ENCODE data around the gene TGFB1. TPM values are rescaled to one million over a fixed set of nuclear protein-coding genes. Genes with fewer than 3 reads are reported as not detected.
A peak's percentile ranks its signal among the peaks of the same experiment; 100 is the strongest.
"Not testable (repeated sequence)": the region's sequence is repeated elsewhere in the genome, so short reads cannot be mapped to it uniquely, and the experiment has no call there.

The TGFB1 gene
- total and polyA plus RNA-seq, 9 donors: 4.0 to 25.4 (median 20.7) TPM

DNA sequence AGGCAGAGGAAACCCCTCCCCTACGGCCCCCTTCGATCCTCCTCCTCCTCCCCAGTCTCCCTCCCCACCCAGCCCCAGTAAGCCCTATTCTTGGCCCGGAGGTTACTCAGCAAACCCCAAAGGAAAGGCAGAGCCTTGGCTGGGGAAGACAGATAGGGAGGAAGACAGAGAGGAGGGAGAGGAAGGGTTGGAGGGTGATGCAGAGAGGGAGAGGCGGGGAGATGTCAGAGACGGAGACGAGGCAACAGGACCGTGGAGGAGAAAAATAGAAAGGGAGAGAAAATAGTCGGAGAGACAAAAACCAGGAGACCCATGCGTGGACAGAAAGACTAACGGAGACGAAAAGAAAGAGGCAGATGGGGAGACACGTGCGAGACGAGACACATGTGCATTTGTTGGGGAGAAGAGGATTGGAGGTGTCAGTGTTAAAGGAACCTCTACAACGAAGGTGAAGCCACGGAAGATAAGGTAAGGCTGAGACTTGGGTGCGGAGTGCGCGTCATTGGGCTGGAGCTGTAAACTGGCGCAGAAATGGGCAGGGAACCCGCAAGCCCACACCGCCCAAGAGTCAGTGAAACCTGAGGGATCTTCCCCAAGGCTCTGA is 2.9 kb downstream of the TGFB1 start:
- 3% methylated on average over 19 of the region's 22 CpGs for WGBS (ENCODE audit: insufficient coverage)
- H3K9me3 ChIP-seq (replicated peaks; ENCODE audit: control insufficient read depth, low read depth, low read length): no peaks in the 10 kb centered on the region
- H3K4me1 ChIP-seq (ENCODE audit: control insufficient read depth, insufficient read depth, low read length): peaks cover 41% of the 10 kb centered on the region
- no peak overlapping the region for H3K27ac ChIP-seq (ENCODE audit: low read length)
- peak overlapping the region; percentile 59 for H3K4me3 ChIP-seq (ENCODE audit: low read length)
- DNase-seq: no peak
- peaks cover 3% of the 10 kb centered on the region for H3K36me3 ChIP-seq (ENCODE audit: control insufficient read depth, insufficient read depth, low read length)
- peaks cover 50% of the 10 kb centered on the region for H3K27me3 ChIP-seq (ENCODE audit: control insufficient read depth, insufficient read depth, low read length)

DNA sequence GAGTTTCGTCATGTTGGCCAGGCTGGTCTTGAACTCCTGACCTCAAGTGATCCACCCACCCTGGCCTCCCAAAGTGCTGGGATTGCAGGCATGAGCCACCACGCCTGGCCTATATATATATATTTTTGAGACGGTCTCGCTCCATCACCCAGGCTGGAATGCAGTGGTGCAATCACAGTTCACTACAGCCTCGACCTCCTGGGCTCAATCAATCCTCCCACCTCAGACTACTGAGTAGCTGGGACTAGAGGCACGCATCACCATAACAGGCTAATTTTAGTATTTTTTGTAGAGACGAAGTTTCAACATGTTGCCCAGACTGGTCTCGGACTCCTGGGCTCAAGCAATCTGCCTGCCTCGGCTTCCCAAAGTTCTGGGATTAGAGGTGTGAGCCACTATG is 6.8 kb downstream of the TGFB1 start:
- not testable (repeated sequence) for H3K27ac ChIP-seq (ENCODE audit: low read length); DNase-seq; H3K9me3 ChIP-seq (replicated peaks; ENCODE audit: control insufficient read depth, low read depth, low read length); H3K4me3 ChIP-seq (ENCODE audit: low read length)
- Histone ChIP-seq H3K36me3 (ENCODE audit: control insufficient read depth, insufficient read depth, low read length) (peaks cover 15% of the 10 kb centered on the region), H3K27me3 (ENCODE audit: control insufficient read depth, insufficient read depth, low read length) (peaks cover 31% of the 10 kb centered on the region), H3K4me1 (ENCODE audit: control insufficient read depth, insufficient read depth, low read length) (peaks cover 15% of the 10 kb centered on the region)
- 91% methylated on average over 5 of the region's 9 CpGs for whole genome bisulfite sequencing (ENCODE audit: insufficient coverage)

DNA sequence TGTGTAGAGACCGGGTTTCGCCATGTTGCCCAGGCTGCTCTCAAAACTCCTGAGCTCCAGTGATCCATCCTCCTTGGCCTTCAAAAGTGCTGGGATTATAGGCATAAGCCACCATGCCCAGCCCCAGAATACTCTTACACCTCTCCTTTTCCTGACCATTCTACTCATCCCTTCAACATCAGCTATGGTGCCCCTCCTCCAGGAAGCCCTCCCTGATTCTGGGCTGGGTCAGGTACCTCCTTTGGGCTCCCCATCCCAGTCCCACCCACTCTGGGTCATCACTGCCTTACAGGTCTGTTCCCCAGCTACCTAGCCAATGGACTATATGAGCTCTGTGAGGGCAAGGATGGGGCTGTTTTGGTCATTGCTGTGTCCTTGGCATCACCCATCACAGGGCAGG is 9.6 kb downstream of the TGFB1 start:
- Histone ChIP-seq H3K36me3 (ENCODE audit: control insufficient read depth, insufficient read depth, low read length) (peaks cover 23% of the 10 kb centered on the region), H3K27me3 (ENCODE audit: control insufficient read depth, insufficient read depth, low read length) (peaks cover 4% of the 10 kb centered on the region), H3K4me1 (ENCODE audit: control insufficient read depth, insufficient read depth, low read length) (no peaks in the 10 kb centered on the region), H3K9me3 (replicated peaks; ENCODE audit: control insufficient read depth, low read depth, low read length) (no peaks in the 10 kb centered on the region), H3K27ac (ENCODE audit: low read length) (no peak overlapping the region), H3K4me3 (ENCODE audit: low read length) (no peak overlapping the region)
- no peak for DNase-seq
- whole genome bisulfite sequencing (ENCODE audit: insufficient coverage): no CpG with 5 or more reads among the region's 2 CpGs

DNA sequence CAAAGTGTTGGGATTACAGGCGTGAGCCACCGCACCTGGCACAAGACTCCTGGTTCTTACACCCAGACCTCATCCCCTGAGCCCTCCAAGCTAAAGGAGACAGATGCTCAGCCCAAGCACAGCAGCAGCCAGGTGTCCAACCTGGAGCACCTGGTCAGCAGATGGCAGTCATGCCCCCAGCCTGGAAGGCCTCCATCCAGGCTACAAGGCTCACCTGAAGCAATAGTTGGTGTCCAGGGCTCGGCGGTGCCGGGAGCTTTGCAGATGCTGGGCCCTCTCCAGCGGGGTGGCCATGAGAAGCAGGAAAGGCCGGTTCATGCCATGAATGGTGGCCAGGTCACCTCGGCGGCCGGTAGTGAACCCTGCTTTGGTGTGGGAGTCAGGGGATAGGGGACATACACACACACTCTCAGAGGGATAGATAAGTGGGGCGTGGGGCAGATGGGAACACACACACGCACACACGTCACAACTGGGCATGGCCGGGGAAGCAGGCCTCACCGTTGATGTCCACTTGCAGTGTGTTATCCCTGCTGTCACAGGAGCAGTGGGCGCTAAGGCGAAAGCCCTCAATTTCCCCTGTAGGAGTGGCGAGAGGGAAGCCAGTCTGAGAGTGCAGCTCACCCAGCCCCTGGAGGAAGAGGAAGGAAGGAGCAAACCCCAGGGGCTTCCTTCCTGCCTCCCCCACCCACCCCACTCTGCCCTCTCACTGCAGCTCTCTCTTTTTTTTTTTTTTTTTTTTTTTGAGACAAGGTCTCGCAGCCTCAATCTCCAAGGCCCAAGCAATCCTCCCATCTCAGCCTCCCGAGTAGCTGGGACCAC is 11.8 kb downstream of the TGFB1 start:
- H3K27ac ChIP-seq (ENCODE audit: low read length): no peak overlapping the region
- H3K4me3 ChIP-seq (ENCODE audit: low read length): no peak overlapping the region
- no peak for DNase-seq
- H3K36me3 ChIP-seq (ENCODE audit: control insufficient read depth, insufficient read depth, low read length): peaks cover 23% of the 10 kb centered on the region
- 91% methylated on average over 9 of the region's 20 CpGs for WGBS (ENCODE audit: insufficient coverage)
- H3K4me1 ChIP-seq (ENCODE audit: control insufficient read depth, insufficient read depth, low read length): no peaks in the 10 kb centered on the region
- no peaks in the 10 kb centered on the region for H3K27me3 ChIP-seq (ENCODE audit: control insufficient read depth, insufficient read depth, low read length)
- no peaks in the 10 kb centered on the region for H3K9me3 ChIP-seq (replicated peaks; ENCODE audit: control insufficient read depth, low read depth, low read length)

DNA sequence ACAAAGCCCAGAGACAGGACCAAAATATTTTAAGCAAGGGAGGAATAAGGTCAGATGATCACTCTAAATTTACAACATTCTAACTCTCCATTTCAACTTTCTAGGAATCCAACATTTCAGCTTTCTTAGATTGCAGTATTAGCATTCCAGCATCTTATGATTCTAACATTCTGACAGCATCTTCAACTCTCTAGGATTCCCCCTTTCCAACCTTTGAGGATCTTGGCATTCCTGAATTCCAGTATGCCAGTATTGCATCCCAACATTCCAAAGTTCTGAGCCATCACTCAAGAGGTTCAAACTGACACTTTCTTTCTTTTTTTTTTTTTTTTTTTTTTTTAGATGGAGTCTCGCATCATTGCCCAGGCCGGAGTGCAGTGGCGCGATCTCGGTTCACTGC is 13.8 kb downstream of the TGFB1 start:
- no peak for DNase-seq
- 100% methylated on average over 4 of the region's 5 CpGs for WGBS (ENCODE audit: insufficient coverage)
- H3K36me3 ChIP-seq (ENCODE audit: control insufficient read depth, insufficient read depth, low read length): peaks cover 20% of the 10 kb centered on the region

DNA sequence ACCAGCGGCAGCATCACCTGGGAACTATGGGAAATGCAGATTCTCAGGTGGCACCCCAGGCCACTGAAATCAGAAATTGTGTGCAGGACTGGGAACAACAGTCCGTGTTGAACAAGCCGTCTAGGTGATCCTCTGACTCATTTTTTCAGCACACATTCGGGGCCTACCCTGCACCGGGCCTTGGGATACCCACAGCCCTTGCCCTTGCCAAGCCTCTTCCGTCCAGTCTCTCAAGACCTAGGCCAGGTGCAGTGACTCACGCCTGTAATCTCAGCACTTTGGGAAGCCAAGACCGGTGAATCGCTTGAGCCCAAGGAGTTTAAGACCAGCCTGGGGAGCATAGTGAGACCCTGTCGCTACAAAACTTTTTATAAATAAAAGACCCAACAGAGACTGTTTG is 18.3 kb downstream of the TGFB1 start:
- Histone ChIP-seq H3K4me3 (ENCODE audit: low read length) (no peak overlapping the region), H3K36me3 (ENCODE audit: control insufficient read depth, insufficient read depth, low read length) (peaks cover under 1% of the 10 kb centered on the region), H3K9me3 (replicated peaks; ENCODE audit: control insufficient read depth, low read depth, low read length) (no peaks in the 10 kb centered on the region), H3K4me1 (ENCODE audit: control insufficient read depth, insufficient read depth, low read length) (peaks cover 6% of the 10 kb centered on the region), H3K27me3 (ENCODE audit: control insufficient read depth, insufficient read depth, low read length) (no peaks in the 10 kb centered on the region), H3K27ac (ENCODE audit: low read length) (no peak overlapping the region)
- WGBS (ENCODE audit: insufficient coverage): 92% methylated on average over 8 of the region's 10 CpGs
- DNase-seq: no peak

More for the DNA sequence above, 13.8 kb downstream of the TGFB1 start:
- no peak overlapping the region for H3K27ac ChIP-seq (ENCODE audit: low read length)
- no peaks in the 10 kb centered on the region for H3K27me3 ChIP-seq (ENCODE audit: control insufficient read depth, insufficient read depth, low read length)
- no peaks in the 10 kb centered on the region for H3K9me3 ChIP-seq (replicated peaks; ENCODE audit: control insufficient read depth, low read depth, low read length)
- H3K4me3 ChIP-seq (ENCODE audit: low read length): no peak overlapping the region
- no peaks in the 10 kb centered on the region for H3K4me1 ChIP-seq (ENCODE audit: control insufficient read depth, insufficient read depth, low read length)

DNA sequence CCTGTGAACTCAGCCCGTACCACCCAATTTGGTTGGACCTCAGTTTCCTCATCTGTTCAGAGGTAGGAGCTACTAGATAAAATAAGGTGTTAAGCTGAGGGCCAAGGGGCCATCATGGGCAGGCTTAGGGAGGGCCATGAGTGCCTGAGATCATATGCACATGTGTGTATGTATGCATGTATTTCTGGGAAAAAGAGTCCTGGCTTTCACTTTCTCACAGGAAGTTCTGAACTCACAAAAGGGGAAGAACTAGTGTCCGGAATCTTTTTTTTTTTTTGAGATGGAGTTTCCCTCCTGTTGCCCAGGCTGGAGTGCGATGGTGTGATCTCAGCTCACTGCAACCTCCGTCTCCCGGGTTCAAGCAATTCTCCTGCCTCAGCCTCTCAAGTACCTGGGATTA is 18.9 kb downstream of the TGFB1 start:
- Histone ChIP-seq H3K36me3 (ENCODE audit: control insufficient read depth, insufficient read depth, low read length) (peaks cover 2% of the 10 kb centered on the region), H3K4me3 (ENCODE audit: low read length) (no peak overlapping the region), H3K4me1 (ENCODE audit: control insufficient read depth, insufficient read depth, low read length) (peaks cover 6% of the 10 kb centered on the region)

DNA sequence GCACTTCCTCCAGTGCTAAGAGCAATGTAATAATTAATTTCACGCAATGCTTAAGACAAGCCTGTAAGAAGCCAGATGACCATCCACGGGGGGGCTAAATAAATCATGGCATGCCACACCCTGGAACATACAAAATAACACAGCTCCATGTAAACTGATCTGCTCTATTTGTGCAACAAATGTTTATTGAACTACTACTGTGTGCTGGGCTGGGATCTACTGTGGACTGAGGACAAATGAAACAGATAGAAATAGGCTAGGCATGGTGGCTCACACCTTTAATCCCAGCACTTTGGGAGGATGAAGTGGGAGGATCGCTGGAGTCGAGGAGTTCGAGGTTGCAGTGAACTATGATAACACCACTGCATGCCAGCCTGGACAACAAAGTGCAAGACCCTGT is 21.3 kb downstream of the TGFB1 start:
- Histone ChIP-seq H3K36me3 (ENCODE audit: control insufficient read depth, insufficient read depth, low read length) (peaks cover 2% of the 10 kb centered on the region), H3K27ac (ENCODE audit: low read length) (no peak overlapping the region), H3K27me3 (ENCODE audit: control insufficient read depth, insufficient read depth, low read length) (peaks cover under 1% of the 10 kb centered on the region), H3K9me3 (replicated peaks; ENCODE audit: control insufficient read depth, low read depth, low read length) (no peaks in the 10 kb centered on the region), H3K4me1 (ENCODE audit: control insufficient read depth, insufficient read depth, low read length) (peaks cover 25% of the 10 kb centered on the region), H3K4me3 (ENCODE audit: low read length) (no peak overlapping the region)
- DNase-seq: no peak
- 100% methylated on average over 3 of the region's 5 CpGs for WGBS (ENCODE audit: insufficient coverage)

More for the DNA sequence above, 18.9 kb downstream of the TGFB1 start:
- DNase-seq: peak; percentile 60
- no peaks in the 10 kb centered on the region for H3K9me3 ChIP-seq (replicated peaks; ENCODE audit: control insufficient read depth, low read depth, low read length)
- no peaks in the 10 kb centered on the region for H3K27me3 ChIP-seq (ENCODE audit: control insufficient read depth, insufficient read depth, low read length)
- 88% methylated on average over 1 of the region's 5 CpGs for WGBS (ENCODE audit: insufficient coverage)
- peak overlapping the region; percentile 42 for H3K27ac ChIP-seq (ENCODE audit: low read length)

DNA sequence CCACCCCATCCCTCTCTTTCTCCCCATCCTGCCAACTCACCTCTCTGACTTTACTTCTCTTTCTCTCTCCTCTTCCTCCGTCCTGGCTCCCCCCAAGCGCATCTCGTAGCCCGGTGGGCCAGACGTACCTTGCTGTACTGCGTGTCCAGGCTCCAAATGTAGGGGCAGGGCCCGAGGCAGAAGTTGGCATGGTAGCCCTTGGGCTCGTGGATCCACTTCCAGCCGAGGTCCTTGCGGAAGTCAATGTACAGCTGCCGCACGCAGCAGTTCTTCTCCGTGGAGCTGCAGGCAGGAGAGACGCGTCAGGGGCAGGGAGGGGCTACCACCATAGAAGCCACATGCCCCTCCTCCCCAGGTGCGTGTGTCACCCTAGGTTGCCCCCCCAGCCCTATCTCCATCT is 21.7 kb downstream of the TGFB1 start:
- Histone ChIP-seq H3K4me1 (ENCODE audit: control insufficient read depth, insufficient read depth, low read length) (peaks cover 30% of the 10 kb centered on the region), H3K27me3 (ENCODE audit: control insufficient read depth, insufficient read depth, low read length) (peaks cover 5% of the 10 kb centered on the region), H3K36me3 (ENCODE audit: control insufficient read depth, insufficient read depth, low read length) (peaks cover 2% of the 10 kb centered on the region), H3K27ac (ENCODE audit: low read length) (no peak overlapping the region), H3K4me3 (ENCODE audit: low read length) (no peak overlapping the region), H3K9me3 (replicated peaks; ENCODE audit: control insufficient read depth, low read depth, low read length) (no peaks in the 10 kb centered on the region)
- 79% methylated on average over 13 of the region's 16 CpGs for WGBS (ENCODE audit: insufficient coverage)
- DNase-seq: no peak

DNA sequence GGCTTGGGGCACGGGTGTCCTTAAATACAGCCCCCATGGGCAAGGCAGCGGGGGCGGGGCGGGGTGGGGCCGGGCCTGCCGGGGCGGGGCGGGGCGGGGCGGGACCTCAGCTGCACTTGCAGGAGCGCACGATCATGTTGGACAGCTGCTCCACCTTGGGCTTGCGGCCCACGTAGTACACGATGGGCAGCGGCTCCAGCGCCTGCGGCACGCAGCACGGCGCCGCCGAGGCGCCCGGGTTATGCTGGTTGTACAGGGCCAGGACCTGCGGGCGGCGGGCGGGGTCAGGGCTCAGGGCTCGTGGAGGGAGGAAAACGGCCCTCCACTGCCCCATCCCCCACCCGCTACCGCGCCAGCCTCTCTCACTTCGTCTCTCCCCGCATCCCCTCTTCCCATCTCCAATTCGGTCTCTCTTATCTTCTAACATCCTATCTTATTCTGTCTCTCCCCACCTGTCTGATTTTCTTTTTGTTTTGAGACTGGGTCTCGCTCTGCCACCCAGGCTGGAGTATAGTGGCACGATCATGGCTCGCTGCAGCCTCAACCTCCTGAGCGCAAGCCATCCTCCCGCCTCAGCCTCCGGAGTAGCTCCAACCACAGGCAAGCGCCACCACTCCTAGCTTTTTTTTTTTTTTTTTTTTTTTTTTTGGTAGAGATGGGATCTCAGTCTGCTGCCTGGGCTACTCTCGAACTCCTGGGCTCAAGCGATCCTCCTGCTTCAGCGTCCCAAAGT is 22.6 kb downstream of the TGFB1 start:
- Histone ChIP-seq H3K36me3 (ENCODE audit: control insufficient read depth, insufficient read depth, low read length) (peaks cover 2% of the 10 kb centered on the region), H3K4me1 (ENCODE audit: control insufficient read depth, insufficient read depth, low read length) (peaks cover 38% of the 10 kb centered on the region)

More for the DNA sequence above, 22.6 kb downstream of the TGFB1 start:
- WGBS (ENCODE audit: insufficient coverage): 28% methylated on average over 42 of the region's 47 CpGs
- H3K27ac ChIP-seq (ENCODE audit: low read length): no peak overlapping the region
- H3K9me3 ChIP-seq (replicated peaks; ENCODE audit: control insufficient read depth, low read depth, low read length): no peaks in the 10 kb centered on the region
- no peak for DNase-seq
- no peak overlapping the region for H3K4me3 ChIP-seq (ENCODE audit: low read length)
- peaks cover 8% of the 10 kb centered on the region for H3K27me3 ChIP-seq (ENCODE audit: control insufficient read depth, insufficient read depth, low read length)
